Measurements from ENCODE around the gene P2RX6.
"Not testable (repeated sequence)": the region's sequence is repeated elsewhere in the genome, so short reads cannot be mapped to it uniquely, and the experiment has no call there.

Gene P2RX6

GRCh38 chr22:21051145-21051830 is 36.3 kb downstream of the P2RX6 start:
- DNase-seq (ENCODE audit: low read depth, low spot score), result no peak

GRCh38 chr22:21051831-21052400 is 37.0 kb downstream of the P2RX6 start:
- Histone ChIP-seq H3K9me3 (ENCODE audit: low read depth, low read length) (no peaks in the 10 kb centered on the region), H3K36me3 (ENCODE audit: insufficient read depth, low read length) (no peaks in the 10 kb centered on the region), H3K9ac (ENCODE audit: insufficient read length) (no peak overlapping the region), H3K27ac (no peak overlapping the region), H3K4me3 (no peak overlapping the region)
- no peak for DNase-seq (ENCODE audit: low read depth, low spot score)
- TF ChIP-seq FOXP2 (optimal IDR thresholded peaks at IDR 0.05; ENCODE audit: control extremely low read depth, extremely low read length, insufficient read depth) (no peak), POLR2AphosphoS5 (IDR thresholded peaks at IDR 0.05; ENCODE audit: borderline replicate concordance, low read depth, low read length) (no peak)

More at GRCh38 chr22:21051145-21051830, 36.3 kb downstream of the P2RX6 start:
- Histone ChIP-seq H3K36me3 (ENCODE audit: insufficient read depth, low read length) (no peaks in the 10 kb centered on the region), H3K9ac (ENCODE audit: insufficient read length) (no peak overlapping the region), H3K9me3 (ENCODE audit: low read depth, low read length) (no peaks in the 10 kb centered on the region), H3K4me3 (no peak overlapping the region), H3K27ac (no peak overlapping the region)
- TF ChIP-seq FOXP2 (optimal IDR thresholded peaks at IDR 0.05; ENCODE audit: control extremely low read depth, extremely low read length, insufficient read depth) (no peak), POLR2AphosphoS5 (IDR thresholded peaks at IDR 0.05; ENCODE audit: borderline replicate concordance, low read depth, low read length) (no peak), EZH2 (IDR thresholded peaks at IDR 0.05) (no peak)

- no peak for DNase-seq (ENCODE audit: low read depth, low spot score)
- H3K9ac ChIP-seq (ENCODE audit: insufficient read length), result no peak overlapping the region
- no peaks in the 10 kb centered on the region for H3K9me3 ChIP-seq (ENCODE audit: low read depth, low read length)
- H3K36me3 ChIP-seq (ENCODE audit: insufficient read depth, low read length), result no peaks in the 10 kb centered on the region
- no peak overlapping the region for H3K4me3 ChIP-seq
- TF ChIP-seq EZH2 (IDR thresholded peaks at IDR 0.05) (no peak), POLR2AphosphoS5 (IDR thresholded peaks at IDR 0.05; ENCODE audit: borderline replicate concordance, low read depth, low read length) (no peak), FOXP2 (optimal IDR thresholded peaks at IDR 0.05; ENCODE audit: control extremely low read depth, extremely low read length, insufficient read depth) (no peak)
- no peak overlapping the region for H3K27ac ChIP-seq
Observed at GRCh38 chr22:21052715-21053459, 37.9 kb downstream of the P2RX6 start.

DNA sequence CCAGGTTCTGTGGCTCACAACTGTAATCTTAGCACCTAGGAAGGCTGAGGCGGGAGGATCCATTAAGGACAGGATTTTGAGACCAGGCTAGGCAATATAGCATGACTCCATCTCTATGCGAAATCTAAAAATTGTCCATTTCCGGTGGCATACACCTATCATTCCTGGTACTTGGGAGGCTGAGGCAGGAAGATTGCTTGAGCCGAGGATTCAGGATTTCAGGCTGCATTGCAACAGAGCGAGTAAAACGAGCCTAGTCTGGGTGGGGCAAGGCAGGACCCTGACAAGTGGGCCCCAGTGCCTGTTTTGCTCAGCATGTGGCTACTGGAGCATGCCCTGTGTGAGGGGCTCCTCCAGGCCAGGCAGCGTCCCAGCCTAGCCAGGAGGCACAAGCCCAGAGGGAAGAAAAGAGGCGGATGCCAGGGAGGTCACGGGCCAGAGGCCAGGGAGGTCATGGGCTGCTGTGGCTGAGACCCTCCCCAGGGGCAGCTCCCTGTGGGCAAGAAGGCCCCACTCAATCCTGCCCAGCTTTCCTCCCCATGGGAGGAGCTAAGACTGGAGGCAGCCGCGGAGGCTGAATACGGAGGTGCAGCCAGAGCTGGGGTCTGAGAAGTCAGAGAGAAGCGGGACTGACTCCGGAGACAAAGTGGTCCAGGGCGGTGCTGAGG is 39.2 kb downstream of the P2RX6 start:
- Histone ChIP-seq H3K27ac (no peak overlapping the region), H3K9me3 (ENCODE audit: low read depth, low read length) (no peaks in the 10 kb centered on the region), H3K36me3 (ENCODE audit: insufficient read depth, low read length) (no peaks in the 10 kb centered on the region), H3K9ac (ENCODE audit: insufficient read length) (no peak overlapping the region), H3K4me3 (no peak overlapping the region)
- no peak for DNase-seq (ENCODE audit: low read depth, low spot score)
- TF ChIP-seq EZH2 (IDR thresholded peaks at IDR 0.05) (no peak), FOXP2 (optimal IDR thresholded peaks at IDR 0.05; ENCODE audit: control extremely low read depth, extremely low read length, insufficient read depth) (no peak), POLR2AphosphoS5 (IDR thresholded peaks at IDR 0.05; ENCODE audit: borderline replicate concordance, low read depth, low read length) (no peak)

DNA sequence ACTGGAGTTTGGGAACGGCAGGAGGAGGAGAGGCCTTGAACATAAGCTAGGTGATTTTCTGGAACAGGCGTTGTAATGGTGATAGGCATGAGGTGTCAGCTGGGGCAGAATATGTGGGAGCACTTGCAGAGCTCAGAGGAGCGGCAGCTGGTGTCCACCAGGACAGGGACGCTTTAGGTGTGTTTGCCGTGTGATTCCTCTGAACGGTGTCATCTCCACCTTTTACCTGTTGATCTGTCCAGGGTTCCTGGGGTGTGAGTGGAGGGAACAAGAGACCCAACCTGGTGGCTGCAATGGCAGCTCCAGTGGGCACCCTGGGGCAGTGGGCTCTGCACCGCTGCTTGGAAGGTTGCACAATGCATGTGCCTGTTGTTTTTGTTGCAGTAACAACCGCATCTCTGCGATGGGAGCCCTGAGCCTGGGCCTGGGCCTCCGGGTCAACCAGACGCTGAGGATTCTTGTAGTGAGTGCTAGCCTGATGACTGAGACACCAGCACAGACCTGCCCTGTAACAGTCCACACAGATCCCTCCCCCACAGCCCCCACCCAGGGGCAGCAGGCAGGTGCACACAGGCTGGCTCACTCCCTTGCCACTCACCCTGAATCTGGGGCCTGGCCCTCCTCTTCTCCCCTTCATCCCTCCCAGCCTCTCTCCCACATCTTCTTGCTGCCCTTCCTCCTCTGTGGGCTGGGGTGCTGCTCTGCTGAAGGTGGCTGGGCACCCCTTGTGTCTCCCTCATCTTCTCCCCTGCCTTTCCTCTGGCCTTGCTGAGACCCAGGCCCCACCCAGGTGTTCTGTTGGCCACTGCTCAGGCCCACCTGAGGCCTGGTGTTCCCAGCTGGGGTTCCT is 40.0 kb downstream of the P2RX6 start:
- Histone ChIP-seq H3K4me3 (no peak overlapping the region), H3K9me3 (ENCODE audit: low read depth, low read length) (no peaks in the 10 kb centered on the region), H3K36me3 (ENCODE audit: insufficient read depth, low read length) (no peaks in the 10 kb centered on the region), H3K27ac (no peak overlapping the region), H3K9ac (ENCODE audit: insufficient read length) (no peak overlapping the region)
- no peak for TF ChIP-seq FOXP2 (optimal IDR thresholded peaks at IDR 0.05; ENCODE audit: control extremely low read depth, extremely low read length, insufficient read depth)
- no peak for TF ChIP-seq POLR2AphosphoS5 (IDR thresholded peaks at IDR 0.05; ENCODE audit: borderline replicate concordance, low read depth, low read length)
- no peak for TF ChIP-seq EZH2 (IDR thresholded peaks at IDR 0.05)
- DNase-seq (ENCODE audit: low read depth, low spot score), result no peak

DNA sequence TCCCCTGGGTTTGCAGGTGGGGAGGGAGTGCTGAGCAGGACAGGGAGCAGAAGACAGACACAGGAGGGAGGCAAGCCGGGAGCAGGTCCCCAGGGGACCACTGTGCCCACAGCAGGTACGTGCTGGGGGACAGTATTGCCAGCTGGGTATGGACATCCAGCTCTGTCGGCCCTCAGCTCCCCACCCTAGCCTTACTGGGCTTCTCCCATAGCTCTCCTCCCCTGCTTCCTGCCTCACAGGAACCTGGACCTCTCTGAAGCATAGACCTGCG is 40.5 kb downstream of the P2RX6 start:
- no peaks in the 10 kb centered on the region for H3K9me3 ChIP-seq (ENCODE audit: low read depth, low read length)
- no peak overlapping the region for H3K4me3 ChIP-seq
- DNase-seq (ENCODE audit: low read depth, low spot score), result no peak
- H3K27ac ChIP-seq, result no peak overlapping the region
- TF ChIP-seq EZH2 (IDR thresholded peaks at IDR 0.05) (no peak), POLR2AphosphoS5 (IDR thresholded peaks at IDR 0.05; ENCODE audit: borderline replicate concordance, low read depth, low read length) (no peak), FOXP2 (optimal IDR thresholded peaks at IDR 0.05; ENCODE audit: control extremely low read depth, extremely low read length, insufficient read depth) (no peak)
- H3K36me3 ChIP-seq (ENCODE audit: insufficient read depth, low read length), result no peaks in the 10 kb centered on the region
- no peak overlapping the region for H3K9ac ChIP-seq (ENCODE audit: insufficient read length)

DNA sequence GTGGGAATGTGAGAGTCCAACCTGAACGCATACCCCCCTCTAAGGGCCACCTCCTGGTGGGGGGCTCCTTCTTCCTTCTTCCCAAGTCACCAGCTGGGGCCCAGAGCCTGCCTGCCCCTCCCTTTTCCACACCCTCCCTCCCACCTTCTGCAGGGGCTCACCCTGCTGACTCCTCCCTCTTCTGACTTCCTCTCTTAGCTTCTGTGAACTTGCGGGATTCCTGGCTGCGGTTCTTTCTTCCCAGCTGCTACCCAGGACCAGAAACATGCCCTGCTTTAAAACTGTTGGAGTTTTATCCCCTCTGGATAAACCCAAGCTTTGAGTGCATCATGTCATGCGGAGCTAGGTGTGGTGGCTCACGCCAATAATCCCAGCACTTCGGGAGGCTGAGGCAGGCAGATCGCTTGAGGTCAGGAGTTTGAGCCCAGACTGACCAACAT is 40.9 kb downstream of the P2RX6 start:
- H3K9me3 ChIP-seq (ENCODE audit: low read depth, low read length), result no peaks in the 10 kb centered on the region
- no peak overlapping the region for H3K4me3 ChIP-seq
- H3K27ac ChIP-seq, result no peak overlapping the region
- no peak for DNase-seq (ENCODE audit: low read depth, low spot score)
- TF ChIP-seq EZH2 (IDR thresholded peaks at IDR 0.05) (no peak), POLR2AphosphoS5 (IDR thresholded peaks at IDR 0.05; ENCODE audit: borderline replicate concordance, low read depth, low read length) (no peak), FOXP2 (optimal IDR thresholded peaks at IDR 0.05; ENCODE audit: control extremely low read depth, extremely low read length, insufficient read depth) (no peak)
- H3K9ac ChIP-seq (ENCODE audit: insufficient read length), result no peak overlapping the region
- no peaks in the 10 kb centered on the region for H3K36me3 ChIP-seq (ENCODE audit: insufficient read depth, low read length)

- not testable (repeated sequence) for H3K4me3 ChIP-seq; H3K9ac ChIP-seq (ENCODE audit: insufficient read length); H3K9me3 ChIP-seq (ENCODE audit: low read depth, low read length); DNase-seq (ENCODE audit: low read depth, low spot score); H3K36me3 ChIP-seq (ENCODE audit: insufficient read depth, low read length); H3K27ac ChIP-seq
Observed at GRCh38 chr22:21060363-21060762, 45.4 kb downstream of the P2RX6 start.

DNA sequence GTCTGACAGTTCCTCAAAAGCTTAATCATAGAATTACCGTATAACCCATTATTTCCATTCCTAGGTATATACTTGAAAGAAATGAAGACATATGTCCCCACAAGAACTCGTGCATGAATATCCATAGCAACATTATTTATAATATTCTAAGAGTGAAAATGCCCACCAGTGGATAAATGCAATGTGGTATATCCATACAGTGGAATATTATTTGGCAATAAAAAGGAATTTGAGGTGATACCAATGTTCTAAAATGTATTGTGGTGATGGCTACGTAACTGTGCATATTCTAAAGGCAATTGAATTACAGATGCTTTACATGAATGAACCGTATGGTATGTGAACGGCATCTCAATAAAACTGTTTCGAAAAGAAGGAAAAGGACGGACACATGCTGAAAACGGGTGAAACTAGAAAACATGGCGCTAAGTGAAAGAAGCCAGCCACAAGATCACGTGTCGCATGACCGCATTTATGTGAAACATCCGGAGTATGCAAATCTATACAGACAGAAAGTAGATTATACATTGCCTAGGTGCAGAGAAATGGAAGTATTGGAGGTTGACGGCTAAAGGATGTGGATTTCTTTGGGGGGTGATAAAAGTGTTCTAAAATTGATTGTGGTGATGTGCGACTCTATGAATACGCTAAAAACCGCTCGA is 46.8 kb downstream of the P2RX6 start:
- H3K9ac ChIP-seq (ENCODE audit: insufficient read length); H3K9me3 ChIP-seq (ENCODE audit: low read depth, low read length); H3K27ac ChIP-seq; H3K4me3 ChIP-seq; H3K36me3 ChIP-seq (ENCODE audit: insufficient read depth, low read length); DNase-seq (ENCODE audit: low read depth, low spot score): not testable (repeated sequence)

GRCh38 chr22:21064425-21064824 is 49.5 kb downstream of the P2RX6 start:
- not testable (repeated sequence) for H3K9me3 ChIP-seq (ENCODE audit: low read depth, low read length); H3K9ac ChIP-seq (ENCODE audit: insufficient read length); DNase-seq (ENCODE audit: low read depth, low spot score); H3K4me3 ChIP-seq; H3K36me3 ChIP-seq (ENCODE audit: insufficient read depth, low read length); H3K27ac ChIP-seq

Measured in SK-N-MC (cell line).